PC-9 (cell line): ENCODE data around the gene PARVG. TPM values are rescaled to one million over a fixed set of nuclear protein-coding genes. Genes with fewer than 3 reads are reported as not detected.

ENCODE experiments used
- BruUV-seq: library from RNA; stranded (reverse); fragments of 400-500 nt; replicated peaks from 2 replicates; lab custom pipeline; 2021; lab: Mats Ljungman, UMichigan
- CTCF ChIA-PET: fragments of 300-600 bp; sonication (Branson Sonifier 250); formaldehyde crosslinking; loops from one replicate; lab custom pipeline; 2022; ENCODE audit warnings: antibody characterized with exemption; lab: Charles Lee
- POLR2A ChIA-PET: fragments of 300-600 bp; sonication (Branson Sonifier 250); formaldehyde crosslinking; loops from one replicate; lab custom pipeline; 2022; ENCODE audit warnings: antibody characterized with exemption; ENCODE audit not compliant: unreplicated experiment; lab: Charles Lee
- DNase-seq, 2 experiments: peaks; one replicate each; pipeline versions ENCODE4 v3.0.0 to v3.0.0-alpha.2; 2015 to 2022; ENCODE audit warnings: mixed read lengths in 1 of 2
- H2AFZ ChIP-seq: fragments of 200-600 bp; sonication (generic); 2 replicates; pipeline ENCODE4 v1.8.1; 2017; ENCODE audit warnings: antibody characterized with exemption
- H3F3A ChIP-seq: fragments of 200-600 bp; sonication (generic); 2 replicates; pipeline ENCODE4 v1.8.1; 2017; ENCODE audit warnings: antibody characterized with exemption, mild to moderate bottlenecking, low read depth; ENCODE audit not compliant: insufficient read depth
- H3K27ac ChIP-seq: fragments of 200-600 bp; sonication (generic); 2 replicates; pipeline ENCODE4 v1.6.1; 2016; ENCODE audit warnings: mixed run types
- H3K27me3 ChIP-seq: fragments of 200-600 bp; sonication (generic); 2 replicates; pipeline ENCODE4 v1.6.1; 2016; ENCODE audit warnings: low read depth, mixed run types; ENCODE audit not compliant: insufficient read depth
- H3K36me3 ChIP-seq: fragments of 200-600 bp; sonication (generic); 2 replicates; pipeline ENCODE4 v1.6.1; 2016; ENCODE audit warnings: low read depth, mixed run types
- H3K4me1 ChIP-seq: fragments of 200-600 bp; sonication (generic); replicated peaks from 2 replicates; pipeline ENCODE4 v1.6.1; 2016; ENCODE audit warnings: mixed run types; ENCODE audit not compliant: insufficient read depth
- H3K4me2 ChIP-seq: fragments of 200-600 bp; sonication (generic); 2 replicates; pipeline ENCODE4 v1.6.1; 2017; ENCODE audit warnings: mixed run types
- H3K4me3 ChIP-seq: fragments of 200-600 bp; sonication (generic); 2 replicates; pipeline ENCODE4 v1.6.1; 2016; ENCODE audit warnings: mixed run types
- H3K79me2 ChIP-seq: fragments of 200-600 bp; sonication (generic); 2 replicates; pipeline ENCODE4 v1.6.1; 2017; ENCODE audit warnings: low read depth, mixed run types
- H3K9me2 ChIP-seq: fragments of 200-600 bp; sonication (generic); 2 replicates; pipeline ENCODE4 v1.8.1; 2017; ENCODE audit warnings: mild to moderate bottlenecking; ENCODE audit not compliant: insufficient read depth
- H3K9me3 ChIP-seq: fragments of 200-600 bp; sonication (generic); 2 replicates; pipeline ENCODE4 v1.8.1; 2016; ENCODE audit warnings: low read depth; ENCODE audit not compliant: insufficient read depth
- H4K20me1 ChIP-seq: fragments of 200-600 bp; sonication (generic); 2 replicates; pipeline ENCODE4 v1.8.1; 2017; ENCODE audit not compliant: insufficient read depth
- CTCF ChIP-seq: fragments of 200-600 bp; sonication (generic); conservative IDR thresholded peaks from 2 replicates; pipeline ENCODE4 v1.6.1; 2017; ENCODE audit warnings: mixed run types, antibody characterized with exemption, mild to moderate bottlenecking, moderate library complexity
- EZH2 ChIP-seq: fragments of 200-600 bp; sonication (generic); IDR thresholded peaks from 2 replicates; pipeline ENCODE4 v1.8.0; 2017; ENCODE audit warnings: antibody characterized with exemption, low read depth
- intact Hi-C: fragments of 100-400 bp; cut with micrococcal nuclease; formaldehyde crosslinking; loops from one replicate; pipeline ENCODE4 v1.10.0; 2022; ENCODE audit not compliant: unreplicated experiment
- total RNA-seq: library from RNA; stranded (reverse); gene quantifications from 2 replicates; pipeline ENCODE4 v1.2.3, GENCODE V29; 2021

Gene PARVG
- total RNA-seq, 1 experiment from 2014 or later = not detected

GRCh38 chr22:44151676-44152075, 29.0 kb upstream of the PARVG start:
- no peak overlapping the region for H3K27ac ChIP-seq
- H3K79me2 ChIP-seq = no peaks in the 10 kb centered on the region
- no peaks in the 10 kb centered on the region for H3K9me3 ChIP-seq
- no peak for TF ChIP-seq EZH2
- no peak for TF ChIP-seq CTCF
- no peak for DNase-seq
- H3F3A ChIP-seq = no peaks in the 10 kb centered on the region
- no peaks in the 10 kb centered on the region for H4K20me1 ChIP-seq
- CTCF ChIA-PET = no interaction called here
- POLR2A ChIA-PET = no interaction called here
- no TSS peak for BruUV-seq
- no peak overlapping the region for H3K4me3 ChIP-seq
- H3K4me1 ChIP-seq = no peaks in the 10 kb centered on the region
- no peaks in the 10 kb centered on the region for H3K9me2 ChIP-seq
- H3K36me3 ChIP-seq = no peaks in the 10 kb centered on the region
- no peaks in the 10 kb centered on the region for H3K27me3 ChIP-seq
- intact Hi-C loops = no loop called here
- H3K4me2 ChIP-seq = no peak overlapping the region
- no peak overlapping the region for H2AFZ ChIP-seq

- CTCF ChIA-PET = no interaction called here
- H3K9me3 ChIP-seq = no peaks in the 10 kb centered on the region
- TF ChIP-seq EZH2 (no peak), CTCF (no peak)
- no peak overlapping the region for H3K27ac ChIP-seq
- H3K9me2 ChIP-seq = no peaks in the 10 kb centered on the region
- H3K4me2 ChIP-seq = no peak overlapping the region
- BruUV-seq = no TSS peak
- H3K27me3 ChIP-seq = no peaks in the 10 kb centered on the region
- no peak overlapping the region for H2AFZ ChIP-seq
- H3K79me2 ChIP-seq = no peaks in the 10 kb centered on the region
- no peaks in the 10 kb centered on the region for H3K36me3 ChIP-seq
- H4K20me1 ChIP-seq = 0 out of 2 replicates have a peak, but pooled peaks cover 3% of the 10 kb centered on the region
- DNase-seq = no peak
- intact Hi-C loops = no loop called here
- no peak overlapping the region for H3K4me3 ChIP-seq
- H3K4me1 ChIP-seq = no peaks in the 10 kb centered on the region
- no peaks in the 10 kb centered on the region for H3F3A ChIP-seq
- POLR2A ChIA-PET = no interaction called here
These were observed 27.0 kb upstream of the PARVG start for GRCh38 chr22:44153710-44154109.

- no peaks in the 10 kb centered on the region for H3K27me3 ChIP-seq
- H3K36me3 ChIP-seq = no peaks in the 10 kb centered on the region
- BruUV-seq = no TSS peak
- no peak for DNase-seq
- ChIA-PET CTCF (no interaction called here), POLR2A (no interaction called here)
- H3K27ac ChIP-seq = no peak overlapping the region
- no peaks in the 10 kb centered on the region for H3K9me3 ChIP-seq
- TF ChIP-seq CTCF (no peak), EZH2 (no peak)
- intact Hi-C loops = no loop called here
- H3K9me2 ChIP-seq = no peaks in the 10 kb centered on the region
- no peak overlapping the region for H3K4me3 ChIP-seq
- H4K20me1 ChIP-seq = 0 out of 2 replicates have a peak, but pooled peaks cover 4% of the 10 kb centered on the region
- no peaks in the 10 kb centered on the region for H3K4me1 ChIP-seq
- H3K4me2 ChIP-seq = no peak overlapping the region
- no peak overlapping the region for H2AFZ ChIP-seq
- H3K79me2 ChIP-seq = no peaks in the 10 kb centered on the region
- H3F3A ChIP-seq = no peaks in the 10 kb centered on the region
These were observed 26.2 kb upstream of the PARVG start for GRCh38 chr22:44154436-44154942.
